Putamen (tissue), 1 donor: Measurements from ENCODE around the gene KLK3.

Experiments used
- DNase-seq: peaks from one replicate; pipeline ENCODE4 v3.0.0-alpha.2; 2016; ENCODE audit warnings: low spot score

Gene KLK3

DNA sequence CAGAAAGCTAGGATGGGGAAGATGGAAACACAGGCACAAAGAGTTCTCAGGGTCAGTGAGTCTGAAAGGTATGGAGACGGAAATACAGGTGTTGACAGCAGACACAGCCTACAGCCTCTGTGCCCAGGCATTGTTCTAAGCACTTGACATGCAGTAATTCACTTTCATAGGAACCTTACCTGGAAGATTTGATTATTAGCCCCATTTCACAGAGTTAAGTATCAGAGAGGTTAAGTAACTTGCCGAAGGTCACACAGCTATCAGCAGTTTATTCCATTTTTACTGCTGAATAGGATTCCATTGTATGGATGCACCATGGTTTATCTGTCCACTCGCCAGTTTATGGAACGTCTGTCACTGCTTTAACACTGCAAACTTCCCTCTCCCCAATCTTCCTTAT lies 43.3 kb downstream of the KLK3 start:
- no peak for DNase-seq

GRCh38 chr19:50899569-50899968 lies 44.9 kb downstream of the KLK3 start:
- DNase-seq, result no peak

- DNase-seq, result no peak
Observed at GRCh38 chr19:50902640-50903039, 47.9 kb downstream of the KLK3 start.

- no peak for DNase-seq
Observed at GRCh38 chr19:50906217-50906616, 51.5 kb downstream of the KLK3 start.

- no peak for DNase-seq
Observed at GRCh38 chr19:50908336-50908735, 53.6 kb downstream of the KLK3 start.

- no peak for DNase-seq
Observed at GRCh38 chr19:50909240-50910070, 54.7 kb downstream of the KLK3 start.
